HepG2 (cell line): ENCODE measurements around the gene ESPN. TPM values are rescaled to one million over a fixed set of nuclear protein-coding genes. Genes with fewer than 3 reads are reported as not detected.

Source experiments
- CTCF ChIP-seq: sonication (generic); formaldehyde crosslinking; IDR thresholded peaks from 2 replicates; pipeline ENCODE4 v1.5.0; 2020; ENCODE audit warnings: mild to moderate bottlenecking, missing genetic modification reagents, moderate library complexity
- GRHL1 ChIP-seq: sonication (generic); formaldehyde crosslinking; conservative IDR thresholded peaks from 2 replicates; pipeline ENCODE4 v1.8.0; 2022; ENCODE audit warnings: missing genetic modification reagents
- HOXA3 ChIP-seq: sonication (generic); formaldehyde crosslinking; IDR thresholded peaks from 2 replicates; pipeline ENCODE4 v1.5.0; 2020; ENCODE audit warnings: missing genetic modification reagents
- MXD1 ChIP-seq: sonication (generic); formaldehyde crosslinking; IDR thresholded peaks from 2 replicates; pipeline ENCODE4 v1.4.0; 2020; ENCODE audit warnings: mild to moderate bottlenecking, missing genetic modification reagents
- NFYC ChIP-seq: IDR thresholded peaks from 2 replicates; pipeline ENCODE4 v1.6.1; 2016; ENCODE audit warnings: missing genetic modification reagents, missing compliant biosample characterization
- REST ChIP-seq, 2 experiments: IDR thresholded peaks; 2 replicates each; pipeline ENCODE4 v1.6.1; 2011 to 2012; ENCODE audit warnings: low read length in 2 of 2, borderline replicate concordance in 1 of 2, low read depth in 1 of 2, mild to moderate bottlenecking in 1 of 2, moderate library complexity in 1 of 2
- SETDB1 ChIP-seq: sonication (generic); formaldehyde crosslinking; IDR thresholded peaks from 2 replicates; pipeline ENCODE4 v1.5.1; 2020; ENCODE audit warnings: missing genetic modification reagents, mild to moderate bottlenecking, borderline replicate concordance
- YEATS2 ChIP-seq: sonication (generic); formaldehyde crosslinking; IDR thresholded peaks from 2 replicates; pipeline ENCODE4 v1.4.0; 2020; ENCODE audit warnings: missing genetic modification reagents, borderline replicate concordance
- ZNF576 ChIP-seq: sonication (generic); formaldehyde crosslinking; IDR thresholded peaks from 2 replicates; pipeline ENCODE4 v1.4.0; 2020; ENCODE audit warnings: mild to moderate bottlenecking, missing genetic modification reagents
- ZSCAN20 ChIP-seq: sonication (generic); formaldehyde crosslinking; IDR thresholded peaks from 2 replicates; pipeline ENCODE4 v1.4.0; 2020; ENCODE audit warnings: missing genetic modification reagents, mild to moderate bottlenecking, borderline replicate concordance
- polyA plus RNA-seq, 8 experiments: library from polyadenylated mRNA; depleted of rRNA in 3 of 8; stranded (reverse) in 7 of 8; unstranded in 1 of 8; fragments of >200 nt; fragmentation: Illumina TruSeq in 4 of 8; extraction: Trizol in 4 of 8; gene quantifications; 2 replicates each; pipeline versions ENCODE4 v1.2.1 to v1.2.3, GENCODE V29; 2011 to 2016; ENCODE audit warnings: low read depth in 4 of 8, missing spikeins in 1 of 8, mixed read lengths in 1 of 8; ENCODE audit not compliant: insufficient read depth in 1 of 8
- total RNA-seq, 5 experiments: library from RNA; depleted of rRNA; stranded (reverse); fragments of >200 nt; fragmentation: Illumina TruSeq; extraction: Trizol; gene quantifications; 2 replicates each; pipeline ENCODE4 v1.2.3, GENCODE V29; 2016; ENCODE audit warnings: low read depth in 1 of 5

The ESPN gene
- total and polyA plus RNA-seq, 2 of the 13 experiments (the other 11 are each of a cell fraction or from before 2014, with no cell fraction given), result 48.6 to 54.2 TPM

GRCh38 chr1:6424619-6425593 is at the start of gene ESPN (continued):
- no peak for TF ChIP-seq CTCF (CRISPR knock-in tag)
- no peak for TF ChIP-seq GRHL1 (CRISPR knock-in tag)
- no peak for TF ChIP-seq YEATS2 (CRISPR knock-in tag)
- no peak for TF ChIP-seq REST (IDR thresholded peaks at IDR 0.05; ENCODE audit: borderline replicate concordance in 1 of 2, low read depth in 1 of 2, low read length in 2 of 2)
- no peak for TF ChIP-seq SETDB1 (CRISPR knock-in tag)
- TF ChIP-seq NFYC (CRISPR knock-in tag), result no peak
- TF ChIP-seq ZSCAN20 (CRISPR knock-in tag), result no peak
- peak; percentile 20; the same call in 1 of the 2 replicates for TF ChIP-seq MXD1 (CRISPR knock-in tag)
- no peak for TF ChIP-seq ZNF576 (CRISPR knock-in tag)
- peak; percentile 24; the same call in 1 of the 2 replicates for TF ChIP-seq HOXA3 (CRISPR knock-in tag)
